Neural crest cell (in vitro differentiated cells): ENCODE results near the gene STEAP1. TPM values are rescaled to one million over a fixed set of nuclear protein-coding genes. Genes with fewer than 3 reads are reported as not detected.

ENCODE experiments used
- DNase-seq: peaks from one replicate; pipeline ENCODE4 v3.0.0; 2021; ENCODE audit warnings: low read depth, mixed read lengths, low spot score
- H3K27ac Mint-ChIP-seq: one replicate; pipeline ENCODE4 v1.8.0; 2021; ENCODE audit warnings: mild to moderate bottlenecking, mixed read lengths; ENCODE audit not compliant: unreplicated experiment
- H3K27me3 Mint-ChIP-seq: 2 replicates; pipeline ENCODE4 v1.8.0; 2021; ENCODE audit warnings: low read depth, mild to moderate bottlenecking, mixed read lengths
- H3K36me3 Mint-ChIP-seq: 2 replicates; pipeline ENCODE4 v1.8.0; 2021; ENCODE audit warnings: low read depth, mild to moderate bottlenecking, mixed read lengths
- H3K4me1 Mint-ChIP-seq: 2 replicates; pipeline ENCODE4 v1.8.0; 2021; ENCODE audit warnings: mixed read lengths
- H3K4me3 Mint-ChIP-seq: one replicate; pipeline ENCODE4 v1.8.0; 2021; ENCODE audit warnings: mild to moderate bottlenecking, mixed read lengths
- H3K9me3 Mint-ChIP-seq: 2 replicates; pipeline ENCODE4 v1.8.0; 2021; ENCODE audit warnings: mixed read lengths
- CTCF ChIP-seq: fragments of 200-600 bp; sonication (generic); conservative IDR thresholded peaks from 2 replicates; pipeline ENCODE4 v1.5.0; 2021; ENCODE audit warnings: antibody characterized with exemption, mild to moderate bottlenecking
- total RNA-seq: library from RNA; stranded (reverse); gene quantifications from 2 replicates; pipeline ENCODE4 v1.2.1, GENCODE V29; 2021

Gene STEAP1
- total RNA-seq, 1 donor from 2014 or later = 2.4 TPM

DNA sequence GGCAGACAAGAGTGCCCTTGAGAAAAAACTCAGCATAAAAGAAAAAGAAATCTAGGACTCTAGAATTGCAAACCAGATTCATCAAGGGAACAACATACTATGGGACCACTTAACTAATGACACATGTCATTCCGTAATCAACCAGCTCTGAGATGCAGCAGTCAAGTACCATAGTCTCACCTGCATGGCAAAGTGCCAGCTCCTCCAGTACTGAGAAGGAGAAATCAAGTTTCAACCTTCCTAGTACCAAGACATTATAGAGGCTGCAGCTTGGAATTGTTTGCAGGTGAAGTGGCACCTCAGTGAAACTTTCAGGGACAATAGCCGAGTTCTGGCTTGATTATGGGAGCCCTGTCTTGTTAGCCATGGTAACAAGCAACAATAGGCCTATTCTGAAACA is 11.5 kb downstream of the STEAP1 start:
- Mint-ChIP-seq H3K36me3 (peaks cover 4% of the 10 kb centered on the region), H3K27me3 (no peaks in the 10 kb centered on the region), H3K4me1 (no peaks in the 10 kb centered on the region), H3K9me3 (peaks cover 2% of the 10 kb centered on the region), H3K4me3 (no peak overlapping the region), H3K27ac (no peak overlapping the region)
- no peak for TF ChIP-seq CTCF
- DNase-seq = no peak

DNA sequence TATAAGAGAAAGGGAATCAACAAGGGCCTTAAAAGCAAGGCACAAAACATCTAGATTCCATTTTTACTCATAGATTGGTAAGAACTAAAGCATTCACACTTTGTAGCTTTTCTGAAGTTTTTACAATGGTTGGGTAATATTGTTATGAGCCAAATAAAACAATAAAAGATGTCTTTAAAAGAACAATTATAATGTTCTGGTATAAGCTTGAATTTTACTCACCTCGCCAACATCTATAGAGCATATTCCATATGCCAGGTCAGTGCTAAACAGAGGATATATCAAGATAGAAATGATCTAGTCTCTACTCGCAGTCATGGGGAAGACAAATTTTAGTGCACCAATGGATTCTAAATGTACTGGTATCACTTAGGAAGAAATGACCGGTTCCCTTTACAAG is 11.9 kb downstream of the STEAP1 start:
- no peak for TF ChIP-seq CTCF
- Mint-ChIP-seq H3K36me3 (peaks cover 7% of the 10 kb centered on the region), H3K4me3 (no peak overlapping the region), H3K9me3 (peaks cover 6% of the 10 kb centered on the region), H3K4me1 (no peaks in the 10 kb centered on the region), H3K27ac (no peak overlapping the region), H3K27me3 (no peaks in the 10 kb centered on the region)
- no peak for DNase-seq

- no peaks in the 10 kb centered on the region for H3K4me1 Mint-ChIP-seq
- no peak overlapping the region for H3K4me3 Mint-ChIP-seq
- peaks cover 12% of the 10 kb centered on the region for H3K9me3 Mint-ChIP-seq
- no peak for DNase-seq
- no peak overlapping the region for H3K27ac Mint-ChIP-seq
- peaks cover 7% of the 10 kb centered on the region for H3K36me3 Mint-ChIP-seq
- H3K27me3 Mint-ChIP-seq = no peaks in the 10 kb centered on the region
- TF ChIP-seq CTCF = no peak
These were observed 13.1 kb downstream of the STEAP1 start for GRCh38 chr7:90167361-90167760.

- H3K4me1 Mint-ChIP-seq = no peaks in the 10 kb centered on the region
- H3K4me3 Mint-ChIP-seq = no peak overlapping the region
- no peaks in the 10 kb centered on the region for H3K27me3 Mint-ChIP-seq
- H3K36me3 Mint-ChIP-seq = peaks cover 7% of the 10 kb centered on the region
- no peak for DNase-seq
- H3K27ac Mint-ChIP-seq = no peak overlapping the region
- H3K9me3 Mint-ChIP-seq = peaks cover 12% of the 10 kb centered on the region
- no peak for TF ChIP-seq CTCF
These were observed 15.6 kb downstream of the STEAP1 start for GRCh38 chr7:90169891-90170290.

DNA sequence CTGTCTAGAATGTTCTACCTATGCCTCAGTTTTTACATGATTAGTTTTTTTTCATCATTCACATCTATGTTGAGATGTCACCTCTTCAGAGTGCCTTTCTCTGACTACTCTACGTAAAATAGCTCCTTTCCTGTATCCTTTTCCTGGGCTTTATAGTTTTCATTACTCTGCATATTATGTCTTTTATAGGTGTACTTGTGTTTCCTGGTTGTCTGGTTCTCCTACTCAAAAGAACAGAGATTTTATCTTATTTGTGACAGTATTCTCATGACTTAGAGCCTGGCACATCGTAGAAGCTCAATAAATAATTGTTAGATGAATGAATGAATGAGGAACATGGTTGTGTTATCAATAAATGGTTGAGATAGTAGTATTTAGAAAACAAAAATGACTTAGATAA is 17.9 kb downstream of the STEAP1 start:
- peaks cover 12% of the 10 kb centered on the region for H3K9me3 Mint-ChIP-seq
- H3K4me1 Mint-ChIP-seq = no peaks in the 10 kb centered on the region
- no peak for TF ChIP-seq CTCF
- DNase-seq = no peak
- H3K4me3 Mint-ChIP-seq = no peak overlapping the region
- H3K27me3 Mint-ChIP-seq = no peaks in the 10 kb centered on the region
- H3K36me3 Mint-ChIP-seq = peaks cover 7% of the 10 kb centered on the region
- H3K27ac Mint-ChIP-seq = no peak overlapping the region

GRCh38 chr7:90172624-90173023 is 18.4 kb downstream of the STEAP1 start:
- no peaks in the 10 kb centered on the region for H3K4me1 Mint-ChIP-seq
- no peak overlapping the region for H3K27ac Mint-ChIP-seq
- peaks cover 12% of the 10 kb centered on the region for H3K9me3 Mint-ChIP-seq
- H3K36me3 Mint-ChIP-seq = peaks cover 7% of the 10 kb centered on the region
- DNase-seq = no peak
- no peak overlapping the region for H3K4me3 Mint-ChIP-seq
- TF ChIP-seq CTCF = no peak
- H3K27me3 Mint-ChIP-seq = no peaks in the 10 kb centered on the region
